GM19455 (cell line): ENCODE measurements around the gene CRAT.
"Not testable (repeated sequence)": the region's sequence is repeated elsewhere in the genome, so short reads cannot be mapped to it uniquely, and the experiment has no call there.

Source experiments
- ATAC-seq: cut with Tn5 transposase; IDR thresholded peaks from one replicate; pipeline ENCODE4 v1.9.1; 2021; ENCODE audit not compliant: unreplicated experiment

The CRAT gene

GRCh38 chr9:129138476-129139232, 28.1 kb upstream of the CRAT start:
- ATAC-seq: no peak

GRCh38 chr9:129138144-129138462, 27.5 kb upstream of the CRAT start:
- ATAC-seq: no peak

DNA sequence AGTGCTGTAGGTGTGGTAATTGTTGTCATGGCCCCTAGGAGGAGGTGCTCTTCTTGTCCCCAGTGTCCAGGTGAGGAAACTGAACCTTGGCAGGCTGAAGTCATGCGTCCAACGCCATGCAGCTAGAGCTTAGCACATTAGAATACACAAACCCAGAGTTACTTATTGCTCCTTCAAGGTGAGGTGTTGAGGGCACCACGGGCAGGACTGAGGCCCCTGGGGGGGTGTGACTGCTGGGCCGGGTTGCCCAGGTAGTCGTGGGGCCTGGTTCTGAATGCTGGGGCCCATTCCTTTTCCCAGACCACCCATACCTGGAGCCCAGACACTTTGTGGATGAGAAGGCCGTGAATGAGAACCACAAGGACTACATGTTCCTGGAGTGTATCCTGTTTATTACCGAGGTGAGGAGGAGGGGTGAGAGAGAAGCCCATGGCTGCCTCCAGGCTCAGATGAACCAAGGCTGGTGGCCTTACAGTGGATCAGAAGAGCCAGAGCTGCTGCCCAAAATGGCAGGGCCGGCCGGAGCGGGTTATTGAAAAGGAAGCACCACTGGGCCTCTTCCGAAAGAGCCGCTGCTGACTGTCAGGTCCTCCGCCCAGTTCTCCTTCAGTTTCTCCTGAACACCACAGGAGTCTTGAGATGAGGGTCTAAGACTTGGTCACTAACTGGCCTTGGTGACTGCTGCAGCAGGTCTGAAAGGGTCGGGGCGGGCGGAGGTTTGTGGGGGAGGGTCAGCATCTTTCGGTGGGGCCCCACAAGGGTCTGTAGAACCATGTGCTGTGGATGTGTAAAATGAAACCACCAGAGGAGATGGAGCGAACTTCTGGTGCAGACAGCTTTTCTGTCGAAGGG, 26.9 kb upstream of the CRAT start:
- ATAC-seq: no peak

- ATAC-seq: no peak
These were observed 25.9 kb upstream of the CRAT start for GRCh38 chr9:129136446-129137035.

DNA sequence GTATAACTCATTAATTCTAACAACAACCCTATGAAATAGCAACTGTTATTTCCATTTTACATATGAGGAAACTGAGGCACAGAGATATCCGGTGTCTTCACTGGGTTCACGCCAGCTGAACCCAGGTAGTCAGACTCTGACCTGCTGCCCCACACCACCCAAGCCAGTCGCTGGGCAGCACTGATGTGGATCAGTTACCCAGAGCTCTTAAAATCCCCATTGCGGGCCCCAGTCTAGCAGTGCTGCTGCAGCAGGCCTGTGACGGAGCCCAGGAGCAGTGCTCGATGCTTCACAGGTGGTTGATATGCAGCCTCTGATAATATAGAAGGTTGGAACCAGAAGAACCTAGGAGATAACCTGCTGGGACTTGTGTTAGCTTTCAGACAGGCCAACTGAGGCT, 24.9 kb upstream of the CRAT start:
- ATAC-seq: no peak

DNA sequence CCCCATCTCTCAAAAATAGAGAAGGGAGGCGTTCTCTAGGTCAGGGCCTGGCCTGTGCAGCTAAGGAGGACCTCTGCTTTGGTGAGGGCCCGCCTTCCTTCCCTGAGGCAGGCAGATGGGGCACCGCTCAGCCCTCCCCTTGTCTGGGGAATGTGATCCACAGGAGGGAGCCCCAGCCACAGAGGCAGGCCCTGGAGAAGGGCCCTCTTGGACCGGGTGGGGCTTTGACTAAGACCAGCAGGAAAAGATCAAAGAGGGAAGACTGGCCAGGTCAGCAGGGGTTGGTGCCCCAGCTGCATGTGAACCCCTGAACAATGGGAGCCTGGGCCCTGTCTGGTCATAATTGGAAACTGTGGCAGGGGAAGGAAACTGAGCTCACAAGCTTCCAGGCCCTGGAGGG, 22.5 kb upstream of the CRAT start:
- ATAC-seq: no peak

DNA sequence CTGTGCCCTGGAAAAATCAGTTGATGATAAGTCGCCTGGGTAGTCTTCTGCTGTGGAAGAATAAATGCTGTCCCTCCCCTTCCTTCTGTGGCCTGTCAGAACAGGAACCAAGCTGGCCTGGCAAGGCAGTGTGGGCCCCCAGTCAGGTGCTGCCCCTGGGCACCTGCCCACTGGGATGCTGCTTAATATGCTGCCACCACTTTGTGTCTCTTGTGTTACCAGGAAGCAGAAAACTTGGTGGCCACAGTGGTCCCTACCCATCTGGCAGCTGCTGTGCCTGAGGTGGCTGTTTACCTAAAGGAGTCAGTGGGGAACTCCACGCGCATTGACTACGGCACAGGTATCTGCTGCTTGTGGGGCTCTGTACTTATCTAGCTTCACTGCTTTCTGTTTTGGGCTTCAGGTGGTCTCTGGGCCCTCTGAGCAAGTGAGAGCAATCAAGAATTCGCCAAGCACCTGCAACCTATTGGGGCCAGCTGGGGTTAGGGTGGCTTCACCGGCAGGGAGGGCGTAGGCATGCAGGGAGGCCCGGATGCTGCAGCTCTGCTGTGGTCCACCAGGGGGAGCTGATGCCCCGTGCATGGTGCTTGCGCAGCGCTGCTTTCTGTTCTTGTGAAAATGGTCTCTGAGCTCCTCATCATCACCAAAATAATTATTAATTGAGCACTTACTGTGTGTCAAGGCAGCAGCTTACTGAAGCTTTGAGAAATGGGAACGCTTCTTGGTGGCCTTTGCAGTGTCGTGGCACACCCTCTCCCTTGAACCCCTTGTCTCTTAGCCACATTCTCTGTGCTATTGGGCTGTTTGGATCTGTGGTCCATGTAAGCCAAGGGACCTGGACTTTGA, 20.9 kb upstream of the CRAT start:
- no peak for ATAC-seq

GRCh38 chr9:129130791-129131190, 20.2 kb upstream of the CRAT start:
- no peak for ATAC-seq

DNA sequence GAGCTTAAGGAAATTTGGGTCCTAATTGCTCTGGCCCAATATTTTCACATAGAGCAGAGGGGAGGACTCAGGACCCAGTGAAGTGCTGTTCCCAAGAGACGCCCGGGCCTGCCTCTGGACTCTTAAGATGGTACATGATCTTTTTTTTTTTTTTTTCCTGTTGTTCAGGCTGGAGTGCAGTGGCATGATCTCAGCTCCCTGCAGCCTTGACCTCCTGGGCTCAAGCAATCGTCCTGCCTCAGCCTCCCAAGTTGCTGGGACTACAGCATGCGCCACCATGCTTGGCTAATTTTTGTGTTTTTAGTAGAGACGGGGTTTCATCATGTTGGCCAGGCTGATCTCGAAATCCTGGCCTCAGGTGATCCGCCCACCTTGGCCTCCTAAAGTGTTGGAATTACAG, 19.7 kb upstream of the CRAT start:
- not testable (repeated sequence) for ATAC-seq

- ATAC-seq: no peak
These were observed 18.1 kb upstream of the CRAT start for GRCh38 chr9:129128689-129129088.

DNA sequence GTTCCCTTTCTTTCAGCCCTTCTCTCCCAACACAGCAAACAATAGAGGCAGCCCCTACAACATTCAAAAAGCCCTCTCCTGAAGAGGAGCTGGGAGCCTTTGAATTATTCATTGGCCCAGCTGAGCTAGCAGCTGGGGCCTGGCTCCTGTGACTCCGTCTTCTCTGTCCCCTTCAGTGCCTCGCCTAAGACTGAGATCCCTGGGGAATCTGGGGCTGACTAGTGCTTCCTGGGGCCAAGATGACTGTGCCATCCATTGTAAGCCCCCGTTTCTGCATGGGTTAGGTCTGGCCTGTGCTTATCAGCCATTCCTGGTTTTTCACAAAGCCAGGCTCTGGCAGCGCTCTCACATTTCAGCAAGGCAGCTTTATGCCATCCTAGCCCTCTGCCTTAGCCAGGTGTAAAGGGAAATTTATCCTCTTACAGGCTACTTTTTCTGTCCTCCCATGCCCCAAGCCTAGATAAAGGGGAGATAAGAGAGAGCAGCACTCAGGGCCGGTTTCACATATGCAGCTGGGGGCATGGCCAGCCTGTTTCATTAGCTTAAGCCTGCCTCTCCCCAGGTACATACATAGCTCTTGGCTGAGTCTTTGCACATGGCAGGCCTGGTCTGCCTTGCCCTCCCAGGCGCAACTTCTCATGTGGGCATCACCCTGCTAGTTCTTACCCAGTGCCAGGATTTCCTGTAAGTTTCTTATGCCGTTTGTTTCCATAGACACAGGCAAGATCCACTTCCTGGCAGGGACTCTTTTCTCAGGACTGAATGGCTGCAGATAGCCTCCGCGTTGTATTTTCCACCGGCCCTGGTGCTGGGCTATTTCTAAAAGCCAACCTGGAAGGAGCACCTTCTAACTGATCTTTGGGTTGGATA, 16.4 kb upstream of the CRAT start:
- no peak for ATAC-seq

GRCh38 chr9:129125478-129125877, 14.9 kb upstream of the CRAT start:
- ATAC-seq: no peak

DNA sequence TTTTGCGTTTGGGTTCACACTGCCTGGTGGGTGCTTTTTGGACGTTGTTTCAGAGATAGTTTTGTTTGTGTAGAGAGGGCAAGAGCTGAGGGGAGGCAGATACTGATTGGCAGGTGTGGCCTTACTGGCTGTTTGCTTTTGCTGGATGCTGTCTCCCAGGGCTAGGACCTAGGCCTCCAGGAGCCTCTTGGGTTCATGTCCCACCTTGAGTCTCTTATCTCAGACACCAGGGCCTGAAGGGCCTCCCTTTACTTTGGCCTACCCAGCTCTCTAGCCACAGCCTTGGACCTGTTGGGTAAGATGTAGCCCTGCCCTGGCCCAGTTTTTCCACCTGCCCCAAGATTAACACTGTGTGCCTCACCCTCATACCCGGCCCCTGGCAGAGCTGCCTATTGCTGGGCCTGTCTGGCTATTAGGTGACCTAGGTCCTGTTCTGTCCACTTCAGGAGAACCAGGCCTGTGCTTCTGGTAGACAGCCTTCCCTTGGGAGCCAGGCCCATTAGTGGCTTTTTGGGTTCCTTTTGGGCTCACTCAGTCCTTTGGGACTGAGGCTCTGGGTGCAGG, 14.0 kb upstream of the CRAT start:
- ATAC-seq: no peak

GRCh38 chr9:129122976-129123375, 12.4 kb upstream of the CRAT start:
- not testable (repeated sequence) for ATAC-seq

GRCh38 chr9:129122133-129122532, 11.5 kb upstream of the CRAT start:
- no peak for ATAC-seq

DNA sequence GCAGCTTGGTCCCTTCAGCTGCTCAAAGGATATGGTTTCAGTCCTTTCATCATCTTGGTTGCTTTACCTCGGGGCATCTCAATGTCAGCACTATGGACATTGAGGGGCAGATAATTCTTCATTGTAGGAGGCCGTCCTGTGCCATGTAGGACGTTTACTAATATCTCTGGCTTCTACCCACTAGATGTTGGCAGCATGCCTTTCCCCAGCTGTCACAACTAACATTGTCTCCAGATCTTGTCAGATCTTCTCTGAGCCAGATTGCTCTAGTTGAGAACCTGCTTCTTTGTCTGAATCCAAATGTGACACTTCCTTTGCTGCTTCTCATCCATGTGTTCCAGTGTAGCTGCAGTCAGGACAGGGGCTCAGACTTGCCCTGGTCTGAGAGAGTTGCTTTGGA, 10.9 kb upstream of the CRAT start:
- no peak for ATAC-seq

DNA sequence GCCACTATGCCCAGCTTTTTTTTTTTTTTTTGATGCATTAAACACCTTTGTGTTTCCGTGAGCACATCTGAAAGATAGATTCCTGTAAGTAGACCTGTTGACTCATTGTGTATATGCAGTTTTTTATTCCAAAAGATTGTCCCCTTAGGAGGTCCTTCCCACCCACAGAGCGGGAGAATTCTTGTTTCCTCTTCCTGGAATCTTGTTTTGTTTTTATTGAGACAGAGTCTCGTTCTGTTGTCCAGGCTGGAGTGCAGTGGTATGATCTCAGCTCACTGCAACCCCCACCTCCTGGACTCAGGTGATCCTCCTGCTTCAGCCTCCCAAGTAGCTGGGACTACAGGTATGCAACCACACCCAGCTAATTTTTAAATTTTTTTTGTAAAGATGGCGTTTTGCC, 8.2 kb upstream of the CRAT start:
- ATAC-seq: no peak

DNA sequence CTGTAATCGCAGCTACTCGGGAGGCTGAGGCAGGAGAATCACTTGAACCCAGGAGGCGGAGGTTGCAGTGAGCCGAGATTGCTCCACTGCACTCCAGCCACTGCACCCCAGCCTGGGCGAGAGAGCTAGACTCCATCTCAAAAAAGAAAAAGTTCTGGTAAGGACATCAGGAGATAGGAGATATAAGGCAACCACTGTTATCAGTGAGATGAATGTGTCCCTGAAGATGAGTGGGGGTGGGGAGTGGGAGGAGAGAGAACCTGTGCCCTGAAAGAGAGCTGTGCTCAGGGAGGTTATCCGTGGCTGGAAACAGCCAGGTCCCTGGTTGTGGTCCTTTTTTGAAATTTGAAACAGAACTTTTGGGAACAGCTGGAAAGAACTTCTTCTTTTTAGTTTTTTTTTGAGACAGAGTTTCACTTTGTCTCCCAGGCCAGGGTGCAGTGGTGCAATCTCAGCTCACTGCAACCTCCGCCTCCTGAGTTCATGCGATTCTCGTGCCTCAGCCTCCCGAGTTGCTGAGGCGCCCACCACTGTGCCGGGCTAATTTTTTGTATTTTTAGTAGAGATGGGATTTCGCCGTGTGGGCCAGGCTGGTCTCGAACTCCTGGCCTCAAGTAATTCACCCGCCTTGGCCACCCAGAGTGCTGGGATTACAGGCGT, 3.2 kb upstream of the CRAT start:
- ATAC-seq: no peak

- ATAC-seq: not testable (repeated sequence)
These were observed 1.9 kb upstream of the CRAT start for GRCh38 chr9:129112526-129112925.
